Naive B cell (primary cell): ENCODE results near the gene EXOC3. TPM values are rescaled to one million over a fixed set of nuclear protein-coding genes. Genes with fewer than 3 reads are reported as not detected.
"Not testable (repeated sequence)": the region's sequence is repeated elsewhere in the genome, so short reads cannot be mapped to it uniquely, and the experiment has no call there.

ENCODE experiments used
- ATAC-seq, 2 donors: fragments of 150-1000 bp; cut with Tn5 transposase; 2 replicates each; pipeline ENCODE4 v1.10.0; 2021; ENCODE audit warnings: low read depth in 2 of 2, mild to moderate bottlenecking in 2 of 2, moderate library complexity in 2 of 2
- DNase-seq: peaks from one replicate; pipeline ENCODE4 v3.0.0; 2022
- H3K27ac Mint-ChIP-seq, 6 donors: one replicate each; pipeline ENCODE4 v1.8.0; 2020 to 2022; ENCODE audit warnings: mild to moderate bottlenecking in 6 of 6, mixed read lengths in 6 of 6, moderate library complexity in 5 of 6, inconsistent platforms in 2 of 6
- H3K27me3 Mint-ChIP-seq, 3 donors: one replicate each; pipeline ENCODE4 v1.8.0; 2021 to 2022; ENCODE audit warnings: mixed read lengths in 3 of 3, mild to moderate bottlenecking in 1 of 3
- H3K36me3 Mint-ChIP-seq, 2 donors: one replicate each; pipeline ENCODE4 v1.8.0; 2020 to 2022; ENCODE audit warnings: mixed read lengths in 2 of 2, inconsistent platforms in 1 of 2, mild to moderate bottlenecking in 1 of 2
- H3K4me1 Mint-ChIP-seq, 3 donors: one replicate each; pipeline ENCODE4 v1.8.0; 2020 to 2022; ENCODE audit warnings: mixed read lengths in 3 of 3, inconsistent platforms in 1 of 3, mild to moderate bottlenecking in 1 of 3, moderate library complexity in 1 of 3
- H3K4me3 Mint-ChIP-seq, 8 donors: one replicate each; pipeline ENCODE4 v1.8.0; 2020 to 2022; ENCODE audit warnings: mild to moderate bottlenecking in 8 of 8, mixed read lengths in 8 of 8, moderate library complexity in 8 of 8, inconsistent platforms in 2 of 8
- H3K9me3 Mint-ChIP-seq, 7 donors: one replicate each; pipeline ENCODE4 v1.8.0; 2020 to 2022; ENCODE audit warnings: mixed read lengths in 7 of 7, mild to moderate bottlenecking in 5 of 7, inconsistent platforms in 2 of 7, moderate library complexity in 1 of 7
- polyA plus RNA-seq, 6 donors: library from polyadenylated mRNA; unstranded; fragments of 300-500 nt; fragmentation: Illumina TruSeq; gene quantifications; one replicate each; pipeline ENCODE4 v1.2.3, GENCODE V29; 2021; ENCODE audit warnings: low read depth in 6 of 6

The EXOC3 gene
- 10 to 100 TPM; 18.8 to 36.1 (median 22.9) TPM for polyA plus RNA-seq

DNA sequence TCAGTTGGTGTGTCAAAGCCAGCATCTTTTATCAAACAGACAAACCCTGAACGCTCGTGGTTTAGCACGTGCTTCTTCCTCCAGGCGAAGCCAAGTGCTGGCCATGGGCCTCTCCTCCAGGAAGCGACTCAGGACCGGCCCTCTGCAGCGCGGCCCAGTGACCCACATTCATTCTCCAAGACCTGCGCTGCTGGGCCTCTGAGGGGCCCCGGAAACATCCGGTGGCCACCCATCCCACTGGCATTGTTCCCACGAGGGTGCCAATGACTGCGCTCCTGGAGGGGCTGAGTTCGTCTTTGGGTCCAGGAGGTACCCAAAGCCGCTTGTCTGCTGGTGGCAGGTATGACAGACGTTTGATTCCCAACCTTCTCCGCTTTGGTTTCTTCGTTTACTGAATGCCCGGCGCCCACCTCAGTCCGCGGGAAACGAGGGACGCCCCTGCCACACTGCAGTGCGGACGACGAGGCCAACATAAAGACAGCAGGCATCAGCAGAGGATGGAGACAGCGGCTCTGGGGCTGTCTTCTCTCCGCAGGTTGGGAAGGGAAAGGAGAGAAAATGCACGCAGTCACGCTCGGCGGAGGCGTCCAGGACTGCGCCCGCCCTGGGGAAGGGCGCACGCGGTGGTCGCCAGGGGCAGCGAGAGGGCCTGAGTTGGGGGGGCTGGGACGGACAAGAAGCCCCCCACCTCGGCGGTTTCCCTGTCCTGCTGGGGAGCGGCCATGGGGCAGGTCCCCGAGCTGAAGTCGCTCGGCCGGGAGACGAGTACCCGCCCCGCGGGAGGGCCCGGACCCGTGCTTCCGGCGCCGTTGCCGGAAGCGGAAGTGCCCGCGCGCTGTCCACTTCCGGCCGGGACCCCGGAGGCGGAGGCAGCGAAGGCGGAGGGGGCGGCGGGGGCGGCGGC is at the start of gene EXOC3:
Gene EXOC3 (plus strand): TSS at position 842 of the 904 bp plus-strand sequence. CDS start 3,030 bp downstream, outside the sequence.
- Mint-ChIP-seq H3K27ac (peak within 1 kb of the TSS; percentile 86 to 97 (median 93)), H3K9me3 (no peaks in the 10 kb centered on the region), H3K36me3 (peaks cover 3 to 4% of the 10 kb centered on the region in 2 donors), H3K4me3 (peak within 1 kb of the TSS; percentile 88 to 98 (median 95)), H3K4me1 (peaks cover 32 to 40% (median 36%) of the 10 kb centered on the region in 3 donors), H3K27me3 (peaks cover 0 to 7% (median 0%) of the 10 kb centered on the region in 3 donors)
- ATAC-seq (peak; percentile 86 to 90), DNase-seq (peak; percentile 66)

DNA sequence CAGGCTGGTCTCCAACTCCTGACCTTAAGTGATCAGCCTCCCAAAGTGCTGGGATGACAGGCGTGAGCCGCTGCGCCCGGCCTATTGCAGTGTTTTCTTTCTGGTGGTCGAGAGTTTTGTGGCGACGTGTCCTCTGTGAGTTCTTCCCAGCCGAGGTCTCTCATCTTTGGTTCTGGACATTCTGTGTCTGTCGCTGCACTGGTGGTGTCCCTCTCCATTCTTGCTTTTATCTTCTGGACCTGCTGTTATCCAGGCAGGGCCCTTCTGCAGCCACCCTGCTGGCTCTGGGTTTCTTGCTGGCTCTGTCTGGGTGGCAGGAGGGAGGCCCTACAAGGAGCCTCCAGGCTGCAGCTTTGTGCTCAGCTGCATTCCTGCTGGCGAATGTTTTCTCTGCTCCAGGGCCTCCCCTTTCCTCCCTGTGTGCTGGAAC is 49.1 kb upstream of the EXOC3 start:
- no peaks in the 10 kb centered on the region for H3K9me3 Mint-ChIP-seq
- ATAC-seq (no peak), DNase-seq (no peak)
- no peak overlapping the region for H3K27ac Mint-ChIP-seq
- H3K4me1 Mint-ChIP-seq = peaks cover 9 to 20% (median 13%) of the 10 kb centered on the region in 3 donors
- no peak overlapping the region for H3K4me3 Mint-ChIP-seq
- peaks cover 8 to 28% (median 28%) of the 10 kb centered on the region in 3 donors for H3K27me3 Mint-ChIP-seq
- H3K36me3 Mint-ChIP-seq = no peaks in the 10 kb centered on the region

DNA sequence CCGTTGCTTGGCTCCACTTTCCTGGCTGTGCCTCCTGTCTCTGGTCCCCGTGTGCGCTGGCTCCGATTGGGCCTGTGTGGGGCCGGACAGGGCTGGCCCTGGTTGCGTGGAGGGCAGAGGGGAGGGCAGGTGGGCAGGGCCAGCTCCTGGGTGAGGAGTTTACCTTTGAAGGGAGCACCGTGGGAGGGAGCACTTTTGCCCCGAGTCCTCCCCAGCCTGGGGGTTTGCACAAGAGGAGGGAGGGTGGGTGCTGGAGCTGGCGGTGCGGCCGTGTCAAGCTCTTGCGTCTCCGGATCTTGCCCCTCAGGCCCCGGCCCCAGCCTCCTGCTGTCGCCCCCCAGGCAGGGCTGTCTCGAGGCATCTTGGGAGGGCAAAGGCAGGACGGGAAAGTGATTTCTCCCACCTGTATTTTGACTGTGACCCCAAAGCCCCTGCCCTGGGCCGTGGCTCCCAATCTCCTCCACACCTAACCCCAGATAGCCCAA is 48.3 kb upstream of the EXOC3 start:
- Mint-ChIP-seq H3K9me3 (no peaks in the 10 kb centered on the region), H3K36me3 (no peaks in the 10 kb centered on the region), H3K27me3 (peaks cover 8 to 31% (median 27%) of the 10 kb centered on the region in 3 donors), H3K27ac (no peak overlapping the region), H3K4me1 (peaks cover 14 to 22% (median 21%) of the 10 kb centered on the region in 3 donors), H3K4me3 (no peak overlapping the region)
- ATAC-seq (no peak), DNase-seq (no peak)

GRCh38 chr5:395156-395920 is 47.6 kb upstream of the EXOC3 start:
- H3K27ac Mint-ChIP-seq = peak overlapping the region in 1 of 6 donors; percentile 20
- peaks cover 8 to 31% (median 24%) of the 10 kb centered on the region in 3 donors for H3K27me3 Mint-ChIP-seq
- H3K9me3 Mint-ChIP-seq = no peaks in the 10 kb centered on the region
- ATAC-seq (no peak), DNase-seq (no peak)
- H3K4me1 Mint-ChIP-seq = peaks cover 21 to 28% (median 25%) of the 10 kb centered on the region in 3 donors
- H3K4me3 Mint-ChIP-seq = no peak overlapping the region
- H3K36me3 Mint-ChIP-seq = no peaks in the 10 kb centered on the region

- DNase-seq = no peak
- ATAC-seq = no peak
- peak overlapping the region in 1 of 6 donors; percentile 20 for H3K27ac Mint-ChIP-seq
Measured at GRCh38 chr5:395921-396530, 47.0 kb upstream of the EXOC3 start.

GRCh38 chr5:396531-396961 is 46.4 kb upstream of the EXOC3 start:
- Mint-ChIP-seq H3K27me3 (peaks cover 8 to 30% (median 16%) of the 10 kb centered on the region in 3 donors), H3K4me3 (no peak overlapping the region), H3K27ac (no peak overlapping the region), H3K36me3 (no peaks in the 10 kb centered on the region), H3K4me1 (peaks cover 30 to 40% (median 30%) of the 10 kb centered on the region in 3 donors), H3K9me3 (no peaks in the 10 kb centered on the region)
- DNase-seq (no peak), ATAC-seq (no peak)

More at GRCh38 chr5:395921-396530, 47.0 kb upstream of the EXOC3 start:
- no peak overlapping the region for H3K4me3 Mint-ChIP-seq
- H3K9me3 Mint-ChIP-seq = no peaks in the 10 kb centered on the region
- H3K4me1 Mint-ChIP-seq = peaks cover 25 to 35% (median 28%) of the 10 kb centered on the region in 3 donors
- H3K27me3 Mint-ChIP-seq = peaks cover 8 to 30% (median 17%) of the 10 kb centered on the region in 3 donors
- no peaks in the 10 kb centered on the region for H3K36me3 Mint-ChIP-seq

DNA sequence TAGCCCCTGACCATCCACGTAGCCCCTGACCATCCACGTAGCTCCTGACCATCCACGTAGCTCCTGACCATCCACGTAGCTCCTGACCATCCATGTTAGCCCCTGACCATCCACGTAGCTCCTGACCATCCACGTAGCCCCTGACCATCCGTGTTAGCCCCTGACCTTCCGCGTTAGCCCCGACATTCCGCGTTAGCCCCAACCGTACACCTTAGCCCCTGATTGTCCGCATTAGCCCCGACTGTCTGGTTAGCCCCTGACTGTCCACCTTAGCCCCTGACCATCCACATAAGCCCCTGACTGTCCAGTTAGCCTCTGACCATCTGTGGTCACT is 44.9 kb upstream of the EXOC3 start:
- ATAC-seq = not testable (repeated sequence)
- Mint-ChIP-seq H3K27ac (peak overlapping the region in 2 of 6 donors; percentile 93 to 94), H3K4me1 (peaks cover 35 to 48% (median 36%) of the 10 kb centered on the region in 3 donors)

GRCh38 chr5:398475-399295 is 44.3 kb upstream of the EXOC3 start:
- Mint-ChIP-seq H3K4me1 (peaks cover 37 to 49% (median 41%) of the 10 kb centered on the region in 3 donors), H3K27me3 (peaks cover 0 to 22% (median 8%) of the 10 kb centered on the region in 3 donors), H3K36me3 (no peaks in the 10 kb centered on the region), H3K9me3 (peaks cover 0 to 6% (median 0%) of the 10 kb centered on the region in 7 donors), H3K27ac (peak overlapping the region in 4 of 6 donors; percentile 60 to 99 (median 94)), H3K4me3 (peak overlapping the region in 3 of 8 donors; percentile 6 to 75 (median 12))
- ATAC-seq = no peak
- no peak for DNase-seq

More for the DNA sequence above, 44.9 kb upstream of the EXOC3 start:
- not testable (repeated sequence) for H3K9me3 Mint-ChIP-seq, H3K36me3 Mint-ChIP-seq, DNase-seq, H3K4me3 Mint-ChIP-seq
- H3K27me3 Mint-ChIP-seq = peaks cover 0 to 22% (median 9%) of the 10 kb centered on the region in 3 donors

DNA sequence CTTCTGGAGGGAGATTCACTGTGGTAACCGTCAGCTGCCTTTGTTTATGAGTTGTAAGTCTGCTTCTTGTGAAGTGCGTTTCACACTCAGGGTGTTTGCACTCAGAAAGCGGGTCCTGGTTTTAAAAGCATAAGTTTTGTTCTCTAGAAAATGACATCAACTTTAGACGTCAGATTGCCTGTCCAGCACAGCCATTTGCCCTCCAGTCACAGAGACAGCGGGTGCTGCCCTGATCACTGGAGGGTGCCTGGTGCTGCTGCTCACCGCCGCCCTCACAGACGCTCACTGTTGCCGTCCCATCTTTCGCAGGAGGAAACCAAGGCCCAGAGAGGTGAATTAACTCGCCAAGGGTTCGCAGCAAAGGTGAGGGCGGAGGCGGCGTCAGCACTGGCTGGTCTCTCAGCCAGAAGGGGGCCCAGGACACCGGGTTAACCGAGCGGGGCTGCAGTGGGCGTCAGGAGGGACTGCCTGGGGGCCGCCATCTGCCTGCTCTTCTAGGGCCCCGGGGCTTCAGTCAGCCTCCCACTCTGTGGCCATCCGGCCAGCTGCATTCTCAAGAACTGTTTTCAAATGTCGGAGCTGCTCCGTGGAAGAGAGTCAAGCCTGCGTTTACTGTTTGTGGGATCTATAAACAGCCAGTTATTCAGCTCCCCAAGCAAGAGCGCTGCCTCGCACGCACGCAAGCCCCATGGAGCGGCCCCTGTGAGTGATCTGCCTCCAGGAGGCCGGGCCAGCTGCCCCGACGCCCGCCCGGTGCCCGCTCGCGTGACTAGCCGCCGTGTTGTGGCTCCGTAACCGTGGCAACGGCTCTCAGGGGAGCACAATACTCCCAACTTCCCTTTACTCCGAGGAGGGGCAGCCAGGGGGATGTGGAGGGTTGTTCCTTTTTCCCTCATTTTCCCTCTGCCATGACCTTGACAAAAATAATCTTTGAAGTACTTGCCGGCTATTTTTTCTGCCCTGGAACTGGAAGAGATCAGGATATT is 43.4 kb upstream of the EXOC3 start:
- Mint-ChIP-seq H3K27me3 (peaks cover 0 to 29% (median 17%) of the 10 kb centered on the region in 3 donors), H3K4me3 (peak overlapping the region; percentile 37 to 83 (median 76))
- peak; percentile 77 for DNase-seq

GRCh38 chr5:400282-401145 is 42.5 kb upstream of the EXOC3 start:
- H3K4me3 Mint-ChIP-seq = peak overlapping the region; percentile 37 to 83 (median 76)
- no peaks in the 10 kb centered on the region for H3K36me3 Mint-ChIP-seq
- ATAC-seq = peak; percentile 2 to 3
- H3K27ac Mint-ChIP-seq = peak overlapping the region; percentile 88 to 99 (median 95)
- H3K9me3 Mint-ChIP-seq = peaks cover 0 to 6% (median 0%) of the 10 kb centered on the region in 7 donors
- peaks cover 2 to 34% (median 21%) of the 10 kb centered on the region in 3 donors for H3K27me3 Mint-ChIP-seq
- peaks cover 46 to 57% (median 51%) of the 10 kb centered on the region in 3 donors for H3K4me1 Mint-ChIP-seq
- no peak for DNase-seq

More for the DNA sequence above, 43.4 kb upstream of the EXOC3 start:
- Mint-ChIP-seq H3K9me3 (peaks cover 0 to 6% (median 0%) of the 10 kb centered on the region in 7 donors), H3K36me3 (no peaks in the 10 kb centered on the region), H3K27ac (peak overlapping the region; percentile 88 to 99 (median 95)), H3K4me1 (peaks cover 45 to 57% (median 50%) of the 10 kb centered on the region in 3 donors)
- ATAC-seq = peak; percentile 66 to 68
